ENCODE data around the gene STARD13. TPM values are rescaled to one million over a fixed set of nuclear protein-coding genes. Genes with fewer than 3 reads are reported as not detected.

The STARD13 gene
- total RNA-seq, 1 donor from 2014 or later, result 8.9 TPM

DNA sequence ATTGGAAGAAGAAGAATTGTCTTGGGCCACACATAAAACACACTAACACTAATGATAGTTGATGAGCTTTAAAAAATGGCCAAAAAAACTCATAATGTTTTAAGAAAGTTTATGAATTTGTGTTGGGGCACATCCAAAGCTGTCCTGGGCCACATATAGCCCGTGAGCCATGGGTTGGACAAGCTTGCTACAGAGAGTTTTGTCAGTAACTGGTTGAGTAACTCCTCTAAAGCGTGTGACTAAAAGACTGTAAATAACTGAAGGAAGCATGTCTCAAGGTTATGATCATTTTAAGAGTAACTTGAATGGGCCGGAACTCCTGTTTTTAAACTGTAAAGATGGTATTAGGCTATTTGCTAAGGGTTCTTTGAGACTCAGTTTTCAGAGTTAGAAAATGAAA, 151.3 kb downstream of the STARD13 start:
- H3K4me3 ChIP-seq (ENCODE audit: low read depth, low read length), result no peak overlapping the region
- DNase-seq (ENCODE audit: low read depth), result no peak
- TF ChIP-seq, protein P1, sequence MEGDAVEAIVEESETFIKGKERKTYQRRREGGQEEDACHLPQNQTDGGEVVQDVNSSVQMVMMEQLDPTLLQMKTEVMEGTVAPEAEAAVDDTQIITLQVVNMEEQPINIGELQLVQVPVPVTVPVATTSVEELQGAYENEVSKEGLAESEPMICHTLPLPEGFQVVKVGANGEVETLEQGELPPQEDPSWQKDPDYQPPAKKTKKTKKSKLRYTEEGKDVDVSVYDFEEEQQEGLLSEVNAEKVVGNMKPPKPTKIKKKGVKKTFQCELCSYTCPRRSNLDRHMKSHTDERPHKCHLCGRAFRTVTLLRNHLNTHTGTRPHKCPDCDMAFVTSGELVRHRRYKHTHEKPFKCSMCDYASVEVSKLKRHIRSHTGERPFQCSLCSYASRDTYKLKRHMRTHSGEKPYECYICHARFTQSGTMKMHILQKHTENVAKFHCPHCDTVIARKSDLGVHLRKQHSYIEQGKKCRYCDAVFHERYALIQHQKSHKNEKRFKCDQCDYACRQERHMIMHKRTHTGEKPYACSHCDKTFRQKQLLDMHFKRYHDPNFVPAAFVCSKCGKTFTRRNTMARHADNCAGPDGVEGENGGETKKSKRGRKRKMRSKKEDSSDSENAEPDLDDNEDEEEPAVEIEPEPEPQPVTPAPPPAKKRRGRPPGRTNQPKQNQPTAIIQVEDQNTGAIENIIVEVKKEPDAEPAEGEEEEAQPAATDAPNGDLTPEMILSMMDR (conservative IDR thresholded peaks at IDR 0.05; ENCODE audit: low read depth, low read length), result no peak

DNA sequence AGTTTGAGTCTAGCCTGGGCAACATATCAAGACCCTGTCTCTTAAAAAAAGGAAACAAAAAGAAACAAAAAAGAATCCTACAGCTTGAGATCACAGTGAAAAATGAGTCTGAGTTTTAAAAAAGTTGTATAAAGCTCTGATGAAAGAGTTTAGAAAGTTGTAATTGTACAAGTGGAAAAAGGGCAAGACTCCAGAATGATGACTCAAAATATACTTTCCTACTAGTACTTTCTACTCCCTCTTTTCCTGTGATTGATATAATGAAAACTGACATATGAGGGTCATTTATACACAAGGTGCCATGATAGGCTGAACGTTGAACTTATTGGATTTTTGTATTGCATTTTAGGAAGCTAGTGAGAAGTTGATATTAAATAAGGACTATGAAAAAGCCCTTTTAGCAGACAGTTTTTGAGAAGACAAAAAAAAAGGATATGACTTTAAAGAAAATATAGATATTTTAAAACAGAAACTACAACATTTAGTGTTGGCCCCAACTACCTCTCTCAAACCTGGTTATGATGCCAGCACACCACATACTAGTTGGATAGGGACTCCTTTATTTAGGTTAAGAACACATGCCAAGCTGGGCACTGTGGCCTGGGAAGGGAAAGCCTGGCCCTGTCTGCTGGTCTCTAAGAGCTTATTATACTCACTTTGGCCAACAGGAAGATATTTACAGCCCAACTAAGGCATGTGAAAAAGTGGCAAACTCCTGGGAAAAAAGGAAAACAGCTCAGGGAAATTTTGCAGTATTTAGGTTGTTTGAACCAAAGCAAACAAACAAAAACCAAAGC, 152.7 kb downstream of the STARD13 start:
- TF ChIP-seq, protein P1 (conservative IDR thresholded peaks at IDR 0.05; ENCODE audit: low read depth, low read length), result no peak
- DNase-seq (ENCODE audit: low read depth), result no peak

DNA sequence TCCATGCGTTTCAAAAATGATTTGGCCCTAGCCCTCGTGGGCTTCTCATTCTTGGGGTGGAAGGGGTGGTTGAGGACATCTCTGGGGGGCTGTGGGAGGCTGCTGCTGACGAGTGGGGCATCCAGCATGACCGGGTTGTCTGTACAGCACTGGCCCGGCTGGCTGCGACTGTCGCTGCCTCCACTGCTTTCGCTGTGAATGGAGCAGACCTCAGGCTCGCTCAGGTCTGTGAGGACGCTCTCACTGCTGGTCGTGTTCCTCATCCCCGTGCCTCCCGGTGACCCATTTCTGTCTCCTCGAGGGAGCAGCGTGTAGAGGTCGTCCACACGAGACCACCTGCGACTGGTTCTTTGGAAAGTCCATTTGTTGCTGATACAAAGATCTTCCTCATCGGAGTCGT, 155.7 kb downstream of the STARD13 start:
- TF ChIP-seq, protein P1 (conservative IDR thresholded peaks at IDR 0.05; ENCODE audit: low read depth, low read length), result no peak
- H3K4me3 ChIP-seq (ENCODE audit: low read depth, low read length), result no peak overlapping the region
- no peak for DNase-seq (ENCODE audit: low read depth)

More for the DNA sequence above, 152.7 kb downstream of the STARD13 start:
- no peak overlapping the region for H3K4me3 ChIP-seq (ENCODE audit: low read depth, low read length)

DNA sequence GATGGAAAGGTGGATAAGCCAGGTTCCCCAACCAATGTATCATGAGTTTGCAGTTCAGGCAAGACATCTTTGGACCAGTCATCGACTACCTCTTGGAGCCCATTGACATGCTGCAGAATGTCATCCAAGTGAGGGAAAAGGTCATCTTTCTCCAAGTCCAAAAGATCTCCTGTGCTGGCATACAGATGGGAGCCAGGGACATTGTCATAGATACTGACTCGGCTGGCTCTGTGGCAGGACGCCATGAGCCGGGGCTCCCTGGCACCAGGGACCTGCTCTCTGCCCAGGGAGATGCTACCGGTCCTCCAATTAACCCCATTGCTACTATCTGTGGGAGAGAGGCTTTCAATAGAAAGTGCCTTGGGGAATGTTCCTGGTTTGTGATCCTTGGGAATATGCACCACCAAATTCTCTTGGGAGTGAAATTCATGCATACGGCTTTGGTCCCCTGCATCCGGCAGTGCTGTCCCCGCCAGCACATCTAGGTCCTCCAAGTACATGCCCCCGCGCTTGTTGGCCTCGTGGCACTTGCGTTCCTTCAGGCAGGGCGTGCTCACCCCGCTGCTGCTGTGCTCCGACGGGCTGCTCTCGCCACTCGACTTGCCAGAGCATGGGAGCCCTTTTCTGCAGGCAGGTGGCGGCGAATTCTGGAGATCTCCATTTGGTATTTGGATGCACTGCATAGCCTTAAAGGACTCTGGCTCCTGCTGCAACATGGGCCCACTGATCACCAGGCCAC, 156.3 kb downstream of the STARD13 start:
- no peak for DNase-seq (ENCODE audit: low read depth)
- H3K4me3 ChIP-seq (ENCODE audit: low read depth, low read length), result no peak overlapping the region
- TF ChIP-seq, protein P1 (conservative IDR thresholded peaks at IDR 0.05; ENCODE audit: low read depth, low read length), result no peak

DNA sequence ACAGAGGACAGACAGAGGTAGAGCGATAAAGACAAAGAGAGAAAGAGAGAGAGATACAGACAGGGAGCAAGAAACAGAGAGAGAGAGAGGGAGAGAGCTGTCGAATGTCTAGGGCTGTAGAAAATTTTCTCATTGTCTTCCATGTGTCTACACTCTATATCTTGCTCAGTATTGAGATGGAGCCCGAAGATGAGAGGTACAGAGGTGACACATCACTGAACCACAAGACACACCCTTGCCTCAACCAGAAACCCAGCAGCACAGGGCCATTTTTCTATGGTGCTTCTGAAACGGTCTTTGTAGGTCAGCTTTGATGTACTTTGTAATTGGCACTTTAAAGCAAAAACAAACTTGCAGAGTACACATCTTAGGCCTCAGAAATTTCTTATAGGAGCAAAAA, 157.4 kb downstream of the STARD13 start:
- H3K4me3 ChIP-seq (ENCODE audit: low read depth, low read length), result no peak overlapping the region
- no peak for DNase-seq (ENCODE audit: low read depth)
- TF ChIP-seq, protein P1 (conservative IDR thresholded peaks at IDR 0.05; ENCODE audit: low read depth, low read length), result no peak

DNA sequence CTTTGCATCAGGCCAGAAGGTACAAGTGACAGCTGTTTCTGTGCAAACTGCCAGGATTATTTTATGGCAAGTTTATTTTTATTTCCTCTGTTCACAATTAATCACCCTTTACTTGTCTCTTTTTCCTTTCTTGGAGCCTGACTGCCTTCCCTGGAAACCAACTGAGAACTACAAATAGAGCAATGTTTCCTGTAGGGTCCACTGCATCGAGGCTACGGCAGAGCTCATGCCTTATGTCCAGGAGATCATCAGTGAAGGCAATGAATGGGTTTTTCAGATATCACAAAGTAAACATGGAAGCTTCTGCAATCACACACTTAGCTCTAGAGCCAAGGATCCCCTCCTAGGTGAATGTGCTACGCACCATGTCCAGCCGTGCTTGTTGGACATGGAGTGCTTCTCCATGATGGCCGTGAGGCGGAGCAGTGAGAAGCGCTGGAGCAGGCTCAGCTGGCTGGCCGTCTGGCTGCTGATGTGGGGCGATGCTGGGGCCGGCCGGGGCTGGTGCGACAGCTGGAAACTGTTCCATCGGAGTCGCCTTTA, 158.5 kb downstream of the STARD13 start:
- no peak overlapping the region for H3K4me3 ChIP-seq (ENCODE audit: low read depth, low read length)
- no peak for DNase-seq (ENCODE audit: low read depth)
- TF ChIP-seq, protein P1 (conservative IDR thresholded peaks at IDR 0.05; ENCODE audit: low read depth, low read length), result no peak

Measured in epithelial cell of proximal tubule (primary cell).